ENCODE data around the gene MARS1.
"Not testable (repeated sequence)": the region's sequence is repeated elsewhere in the genome, so short reads cannot be mapped to it uniquely, and the experiment has no call there.

Gene MARS1

GRCh38 chr12:57553343-57554202 lies 65.7 kb downstream of the MARS1 start:
- DNase-seq: no peak

GRCh38 chr12:57554453-57554852 lies 66.6 kb downstream of the MARS1 start:
- DNase-seq: no peak

- DNase-seq: no peak
Observed at GRCh38 chr12:57554897-57555296, 67.0 kb downstream of the MARS1 start.

GRCh38 chr12:57558864-57559263 lies 71.0 kb downstream of the MARS1 start:
- DNase-seq: no peak

- no peak for DNase-seq
Observed at GRCh38 chr12:57560516-57560915, 72.6 kb downstream of the MARS1 start.

GRCh38 chr12:57561117-57561516 lies 73.2 kb downstream of the MARS1 start:
- not testable (repeated sequence) for DNase-seq

- no peak for DNase-seq
Observed at GRCh38 chr12:57563358-57563757, 75.5 kb downstream of the MARS1 start.

GRCh38 chr12:57564178-57564740 lies 76.4 kb downstream of the MARS1 start:
- DNase-seq: no peak
